ENCODE measurements around the gene ZNF804B. TPM values are rescaled to one million over a fixed set of nuclear protein-coding genes. Genes with fewer than 3 reads are reported as not detected.

Gene ZNF804B
- total RNA-seq, 1 experiment from 2014 or later: not detected

DNA sequence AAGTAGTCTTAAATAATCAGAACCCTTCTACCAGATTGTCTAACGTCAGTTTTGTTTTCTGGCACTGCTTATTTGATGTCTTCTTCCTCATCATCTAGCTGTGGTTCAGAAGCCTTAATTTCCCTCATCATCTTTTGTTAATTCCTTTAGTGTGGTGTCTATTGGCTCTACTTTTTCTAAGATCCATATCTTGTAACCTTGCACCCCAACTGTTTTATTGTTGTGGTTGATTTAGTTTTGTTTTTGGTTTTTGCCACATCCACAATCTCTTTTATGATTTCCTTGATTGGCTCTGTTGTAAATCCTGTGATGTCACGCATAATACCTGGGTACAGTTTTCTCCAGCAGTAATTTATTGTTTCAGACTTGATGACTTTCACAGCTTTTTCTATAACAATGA is 499.6 kb downstream of the ZNF804B start:
- Histone ChIP-seq H3F3A (ENCODE audit: low read length, unreplicated experiment) (no peaks in the 10 kb centered on the region), H3K36me3 (ENCODE audit: low read depth, low read length) (no peaks in the 10 kb centered on the region), H3K9me3 (ENCODE audit: low read length) (no peaks in the 10 kb centered on the region), H4K20me1 (ENCODE audit: low read length) (no peaks in the 10 kb centered on the region), H3K27me3 (ENCODE audit: low read length) (no peaks in the 10 kb centered on the region), H3K9me2 (replicated peaks; ENCODE audit: low read length) (no peaks in the 10 kb centered on the region), H3K79me2 (ENCODE audit: low read length) (no peaks in the 10 kb centered on the region), H3K4me3 (ENCODE audit: low read length) (no peak overlapping the region), H3K27ac (ENCODE audit: low read length) (no peak overlapping the region), H2AFZ (ENCODE audit: low read length) (no peak overlapping the region), H3K9ac (ENCODE audit: low read length) (no peak overlapping the region), H3K4me2 (ENCODE audit: low read length) (no peak overlapping the region), H3K4me1 (ENCODE audit: insufficient read depth, low read length) (no peaks in the 10 kb centered on the region)
- no peak for ATAC-seq
- TF ChIP-seq, protein P1, sequence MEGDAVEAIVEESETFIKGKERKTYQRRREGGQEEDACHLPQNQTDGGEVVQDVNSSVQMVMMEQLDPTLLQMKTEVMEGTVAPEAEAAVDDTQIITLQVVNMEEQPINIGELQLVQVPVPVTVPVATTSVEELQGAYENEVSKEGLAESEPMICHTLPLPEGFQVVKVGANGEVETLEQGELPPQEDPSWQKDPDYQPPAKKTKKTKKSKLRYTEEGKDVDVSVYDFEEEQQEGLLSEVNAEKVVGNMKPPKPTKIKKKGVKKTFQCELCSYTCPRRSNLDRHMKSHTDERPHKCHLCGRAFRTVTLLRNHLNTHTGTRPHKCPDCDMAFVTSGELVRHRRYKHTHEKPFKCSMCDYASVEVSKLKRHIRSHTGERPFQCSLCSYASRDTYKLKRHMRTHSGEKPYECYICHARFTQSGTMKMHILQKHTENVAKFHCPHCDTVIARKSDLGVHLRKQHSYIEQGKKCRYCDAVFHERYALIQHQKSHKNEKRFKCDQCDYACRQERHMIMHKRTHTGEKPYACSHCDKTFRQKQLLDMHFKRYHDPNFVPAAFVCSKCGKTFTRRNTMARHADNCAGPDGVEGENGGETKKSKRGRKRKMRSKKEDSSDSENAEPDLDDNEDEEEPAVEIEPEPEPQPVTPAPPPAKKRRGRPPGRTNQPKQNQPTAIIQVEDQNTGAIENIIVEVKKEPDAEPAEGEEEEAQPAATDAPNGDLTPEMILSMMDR (conservative IDR thresholded peaks at IDR 0.05; ENCODE audit: low read depth, low read length): no peak
- no peak for TF ChIP-seq EZH2 (IDR thresholded peaks at IDR 0.05; ENCODE audit: low read length, unreplicated experiment)
- TF ChIP-seq EZH2phosphoT487 (IDR thresholded peaks at IDR 0.05; ENCODE audit: borderline replicate concordance, low read length): no peak
- no peak for DNase-seq
- ChIA-PET CTCF (no interaction called here), POLR2A (ENCODE audit: unreplicated experiment) (no interaction called here)
- intact Hi-C loops (cut with micrococcal nuclease): no loop called here
- BruUV-seq (replicated peaks): no TSS peak

GRCh38 chr7:89264126-89264525 is 504.6 kb downstream of the ZNF804B start:
- BruUV-seq (replicated peaks): no TSS peak
- DNase-seq: no peak
- Histone ChIP-seq H3K4me2 (ENCODE audit: low read length) (no peak overlapping the region), H3K27ac (ENCODE audit: low read length) (no peak overlapping the region), H2AFZ (ENCODE audit: low read length) (no peak overlapping the region), H3F3A (ENCODE audit: low read length, unreplicated experiment) (no peaks in the 10 kb centered on the region), H3K4me3 (ENCODE audit: low read length) (no peak overlapping the region), H3K4me1 (ENCODE audit: insufficient read depth, low read length) (no peaks in the 10 kb centered on the region), H3K9me3 (ENCODE audit: low read length) (no peaks in the 10 kb centered on the region), H3K9ac (ENCODE audit: low read length) (no peak overlapping the region), H3K9me2 (replicated peaks; ENCODE audit: low read length) (no peaks in the 10 kb centered on the region), H3K36me3 (ENCODE audit: low read depth, low read length) (no peaks in the 10 kb centered on the region), H4K20me1 (ENCODE audit: low read length) (no peaks in the 10 kb centered on the region), H3K27me3 (ENCODE audit: low read length) (no peaks in the 10 kb centered on the region), H3K79me2 (ENCODE audit: low read length) (no peaks in the 10 kb centered on the region)
- ChIA-PET POLR2A (ENCODE audit: unreplicated experiment) (no interaction called here), CTCF (no interaction called here)
- intact Hi-C loops (cut with micrococcal nuclease): no loop called here
- TF ChIP-seq, protein P1 (conservative IDR thresholded peaks at IDR 0.05; ENCODE audit: low read depth, low read length): no peak
- TF ChIP-seq EZH2phosphoT487 (IDR thresholded peaks at IDR 0.05; ENCODE audit: borderline replicate concordance, low read length): no peak
- TF ChIP-seq EZH2 (IDR thresholded peaks at IDR 0.05; ENCODE audit: low read length, unreplicated experiment): no peak
- no peak for ATAC-seq

GRCh38 chr7:89265631-89266030 is 506.1 kb downstream of the ZNF804B start:
- Histone ChIP-seq H3K36me3 (ENCODE audit: low read depth, low read length) (no peaks in the 10 kb centered on the region), H3K9ac (ENCODE audit: low read length) (no peak overlapping the region), H3K4me1 (ENCODE audit: insufficient read depth, low read length) (no peaks in the 10 kb centered on the region), H3K4me2 (ENCODE audit: low read length) (no peak overlapping the region), H3K4me3 (ENCODE audit: low read length) (no peak overlapping the region), H3K9me2 (replicated peaks; ENCODE audit: low read length) (no peaks in the 10 kb centered on the region), H3K9me3 (ENCODE audit: low read length) (no peaks in the 10 kb centered on the region), H3K27ac (ENCODE audit: low read length) (no peak overlapping the region), H3F3A (ENCODE audit: low read length, unreplicated experiment) (no peaks in the 10 kb centered on the region), H3K27me3 (ENCODE audit: low read length) (no peaks in the 10 kb centered on the region), H4K20me1 (ENCODE audit: low read length) (no peaks in the 10 kb centered on the region), H3K79me2 (ENCODE audit: low read length) (no peaks in the 10 kb centered on the region), H2AFZ (ENCODE audit: low read length) (no peak overlapping the region)
- ChIA-PET CTCF (no interaction called here), POLR2A (ENCODE audit: unreplicated experiment) (no interaction called here)
- no TSS peak for BruUV-seq (replicated peaks)
- intact Hi-C loops (cut with micrococcal nuclease): no loop called here
- TF ChIP-seq EZH2 (IDR thresholded peaks at IDR 0.05; ENCODE audit: low read length, unreplicated experiment) (no peak), EZH2phosphoT487 (IDR thresholded peaks at IDR 0.05; ENCODE audit: borderline replicate concordance, low read length) (no peak)
- TF ChIP-seq, protein P1 (conservative IDR thresholded peaks at IDR 0.05; ENCODE audit: low read depth, low read length): no peak
- ATAC-seq: no peak
- DNase-seq: no peak
